Measurements from ENCODE around the gene EXOC3L1.

Gene EXOC3L1

GRCh38 chr16:67216612-67217490, 26.9 kb upstream of the EXOC3L1 start:
- DNase-seq, result no peak

GRCh38 chr16:67215706-67216105, 25.8 kb upstream of the EXOC3L1 start:
- no peak for DNase-seq

GRCh38 chr16:67213197-67214019, 23.5 kb upstream of the EXOC3L1 start:
- DNase-seq, result no peak

- DNase-seq, result no peak
Measured at GRCh38 chr16:67212766-67213165, 22.8 kb upstream of the EXOC3L1 start.

GRCh38 chr16:67211674-67212073, 21.7 kb upstream of the EXOC3L1 start:
- DNase-seq, result no peak

- no peak for DNase-seq
Measured at GRCh38 chr16:67210069-67210937, 20.4 kb upstream of the EXOC3L1 start.

- no peak for DNase-seq
Measured at GRCh38 chr16:67209565-67209964, 19.6 kb upstream of the EXOC3L1 start.

GRCh38 chr16:67208154-67208896, 18.4 kb upstream of the EXOC3L1 start:
- no peak for DNase-seq

GRCh38 chr16:67207249-67208091, 17.5 kb upstream of the EXOC3L1 start:
- no peak for DNase-seq

GRCh38 chr16:67206838-67207248, 16.9 kb upstream of the EXOC3L1 start:
- no peak for DNase-seq

- DNase-seq, result no peak
Measured at GRCh38 chr16:67206129-67206837, 16.3 kb upstream of the EXOC3L1 start.

GRCh38 chr16:67204076-67204475, 14.1 kb upstream of the EXOC3L1 start:
- no peak for DNase-seq

- DNase-seq, result no peak
Measured at GRCh38 chr16:67202956-67203493, 13.1 kb upstream of the EXOC3L1 start.

- no peak for DNase-seq
Measured at GRCh38 chr16:67202426-67202825, 12.5 kb upstream of the EXOC3L1 start.

- no peak for DNase-seq
Measured at GRCh38 chr16:67201411-67202345, 11.7 kb upstream of the EXOC3L1 start.

GRCh38 chr16:67200491-67200890, 10.6 kb upstream of the EXOC3L1 start:
- DNase-seq, result no peak

GRCh38 chr16:67199808-67200198, 9.9 kb upstream of the EXOC3L1 start:
- no peak for DNase-seq

GRCh38 chr16:67199011-67199807, 9.3 kb upstream of the EXOC3L1 start, which contains the start of gene ELMO3:
ELMO3 (plus strand) TSS chr16:67199131; CDS start chr16:67199327, 196 bp downstream.
- peak; percentile 13 for DNase-seq
